Measurements from ENCODE around the gene SPATS2.
"Not testable (repeated sequence)": the region's sequence is repeated elsewhere in the genome, so short reads cannot be mapped to it uniquely, and the experiment has no call there.

Gene SPATS2

GRCh38 chr12:49357103-49357678, 10.1 kb upstream of the SPATS2 start:
- no peak for DNase-seq

- peak; percentile 28 for DNase-seq
Measured at GRCh38 chr12:49358483-49359141, 8.7 kb upstream of the SPATS2 start.

GRCh38 chr12:49359671-49360070, 7.6 kb upstream of the SPATS2 start:
- DNase-seq, result no peak

DNA sequence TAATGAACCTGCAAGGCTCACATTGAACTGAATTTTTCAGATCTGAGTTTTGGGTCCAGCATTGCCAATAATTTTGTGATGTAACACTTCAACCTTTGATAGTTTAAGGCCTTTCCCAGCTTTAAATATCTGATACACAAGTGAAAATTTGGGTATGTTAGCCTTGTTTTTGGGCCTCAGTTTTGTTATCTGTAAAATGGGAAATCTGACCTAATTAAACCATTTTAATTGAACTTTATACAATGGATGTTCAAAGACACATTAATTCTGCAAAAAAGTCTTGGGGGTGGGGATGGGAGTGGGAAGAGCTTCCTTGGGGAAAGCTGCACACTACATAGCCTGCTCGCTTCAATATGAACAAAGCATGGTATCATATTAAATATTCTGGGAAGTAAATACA, 5.2 kb upstream of the SPATS2 start:
- DNase-seq, result no peak

GRCh38 chr12:49364989-49365388, 2.3 kb upstream of the SPATS2 start:
- DNase-seq, result no peak

DNA sequence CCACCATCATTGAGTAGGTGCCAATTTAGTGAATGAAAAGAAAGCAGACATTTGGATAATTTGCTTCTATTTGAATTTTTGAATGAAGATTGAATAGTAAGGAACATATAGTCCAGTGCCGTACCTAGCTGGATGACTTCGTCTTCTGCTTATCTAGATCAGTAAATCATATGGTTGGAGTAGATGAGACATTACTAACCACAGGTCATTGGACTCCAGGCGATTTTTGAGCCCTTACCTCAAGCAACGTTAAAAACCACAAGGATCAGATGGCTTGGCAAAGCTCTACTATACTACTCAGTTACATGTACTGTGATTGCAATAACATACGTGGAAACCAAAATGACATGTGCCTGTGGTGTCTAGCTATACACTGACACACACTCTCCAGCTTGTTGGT, 1.7 kb upstream of the SPATS2 start:
- no peak for DNase-seq

DNA sequence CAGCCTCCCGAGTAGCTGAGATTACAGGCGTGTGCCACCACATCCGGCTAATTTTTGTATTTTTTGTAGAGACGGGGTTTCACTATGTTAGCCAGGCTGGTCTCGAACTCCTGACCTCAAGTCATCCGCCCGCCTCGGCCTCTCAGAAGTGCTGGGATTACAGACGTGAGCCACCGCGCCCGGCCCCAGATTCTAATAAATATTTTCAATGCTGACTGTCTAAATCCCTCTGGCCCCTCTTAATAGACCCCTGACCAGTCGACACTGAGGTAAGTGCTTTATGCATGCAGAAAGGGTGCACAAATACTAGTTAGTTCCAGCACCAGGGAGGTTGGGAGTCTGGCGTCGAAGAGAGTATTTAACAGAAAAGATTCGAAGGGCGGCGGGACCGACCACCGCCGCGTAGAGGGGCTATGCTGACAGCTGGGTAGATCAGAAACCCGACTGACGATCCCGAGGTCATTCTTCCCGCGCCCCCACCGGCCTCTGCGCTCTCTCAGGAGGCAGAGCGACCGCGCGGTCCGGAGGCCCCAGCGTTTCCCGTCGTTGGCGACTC, 1.1 kb upstream of the SPATS2 start:
- DNase-seq, result no peak

- DNase-seq, result peak; percentile 77
Measured at GRCh38 chr12:49366652-49367380, 446 bp upstream of the SPATS2 start.

GRCh38 chr12:49368240-49368600, 958 bp downstream of the SPATS2 start:
- no peak for DNase-seq

- no peak for DNase-seq
Measured at GRCh38 chr12:49369411-49370145, 2.3 kb downstream of the SPATS2 start.

GRCh38 chr12:49370539-49370938, 3.3 kb downstream of the SPATS2 start:
- DNase-seq, result no peak

DNA sequence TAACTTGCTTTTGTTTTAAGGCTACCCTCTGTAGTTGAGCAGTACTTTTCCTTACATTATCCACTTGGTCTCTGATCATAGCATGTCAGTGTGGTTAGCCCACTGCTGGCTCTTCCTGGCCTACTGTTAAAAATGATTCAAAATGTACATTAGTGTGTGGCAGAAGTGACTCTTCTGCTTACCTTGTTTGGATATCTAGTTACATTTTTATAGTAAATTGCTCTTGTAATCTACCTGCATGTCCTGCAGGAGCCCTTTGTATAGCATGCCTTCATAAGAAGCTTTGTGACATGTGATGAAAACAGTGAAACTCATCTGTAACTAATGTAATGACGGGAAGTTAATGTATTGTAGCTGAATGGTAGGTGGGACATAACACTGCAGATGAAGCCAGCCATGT, 8.1 kb downstream of the SPATS2 start:
- DNase-seq, result no peak

DNA sequence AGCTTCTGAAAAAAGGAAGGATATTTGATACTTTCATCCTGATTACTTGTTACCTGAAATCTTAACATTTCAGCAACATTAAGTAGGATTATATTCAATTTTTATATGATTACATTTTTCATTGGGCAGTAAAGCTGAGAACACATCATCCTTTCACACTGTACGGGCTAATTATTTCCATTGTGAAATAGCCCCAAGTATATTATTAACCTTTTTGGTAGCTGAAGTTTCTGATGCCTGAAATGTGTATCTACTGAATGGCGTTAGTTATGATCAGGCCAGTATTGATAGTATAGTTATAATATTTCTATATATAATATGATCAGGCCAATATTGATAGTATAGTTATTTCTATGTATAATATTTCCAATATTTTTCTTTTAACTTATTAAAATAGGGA, 10.1 kb downstream of the SPATS2 start:
- DNase-seq, result no peak

DNA sequence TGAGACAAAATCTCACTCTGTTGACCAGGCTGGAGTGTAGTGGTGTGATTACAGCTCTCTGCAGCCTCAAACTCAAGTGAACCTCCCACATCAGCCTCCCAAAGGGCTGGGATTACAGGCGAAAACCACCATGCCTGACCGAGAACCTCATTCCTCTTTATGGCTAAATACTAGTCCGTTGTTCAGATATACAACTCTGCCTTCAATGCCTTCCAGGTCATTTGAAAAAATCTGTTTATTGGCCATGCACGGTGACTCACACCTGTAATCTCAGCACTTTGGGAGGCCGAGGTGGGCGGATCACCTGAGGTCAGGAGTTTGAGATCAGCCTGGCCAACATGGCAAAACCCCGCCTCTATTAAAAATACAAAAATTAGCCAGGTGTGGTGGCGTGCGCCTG, 12.9 kb downstream of the SPATS2 start:
- DNase-seq, result not testable (repeated sequence)

- peak; percentile 50 for DNase-seq
Measured at GRCh38 chr12:49388682-49389386, 21.6 kb downstream of the SPATS2 start.

DNA sequence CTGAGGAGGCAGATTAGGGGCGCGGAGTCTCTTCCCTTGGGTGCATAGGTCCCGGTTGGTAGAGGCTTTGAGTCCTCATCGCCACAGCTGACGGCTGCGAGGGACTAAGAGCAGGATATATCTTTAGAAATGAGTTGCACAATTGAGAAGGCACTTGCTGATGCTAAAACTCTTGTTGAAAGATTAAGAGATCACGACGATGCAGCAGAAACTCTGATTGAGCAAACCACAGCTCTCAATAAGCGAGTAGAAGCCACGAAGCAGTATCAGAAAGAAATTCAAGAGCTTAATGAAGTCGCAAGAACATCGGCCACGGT, 22.1 kb downstream of the SPATS2 start:
- DNase-seq, result no peak

DNA sequence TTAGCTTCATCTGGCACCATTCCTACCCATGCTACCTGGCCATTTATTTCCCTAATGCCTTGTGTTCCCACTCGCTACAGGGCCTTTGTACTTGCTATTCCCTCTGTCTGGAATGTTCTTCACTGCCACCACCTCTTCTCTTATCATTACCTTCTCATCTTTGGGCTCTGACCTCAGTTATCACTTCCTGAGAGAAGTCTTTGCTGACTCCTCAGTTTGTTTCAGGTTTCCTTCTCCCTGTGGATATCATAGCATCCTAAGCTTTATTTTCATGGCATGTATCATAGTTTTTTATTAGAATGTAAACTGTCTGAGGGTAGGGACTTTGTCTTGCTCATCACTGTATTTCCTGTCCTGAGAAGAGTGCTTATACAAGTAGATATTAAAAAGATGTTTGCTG, 29.7 kb downstream of the SPATS2 start:
- no peak for DNase-seq

DNA sequence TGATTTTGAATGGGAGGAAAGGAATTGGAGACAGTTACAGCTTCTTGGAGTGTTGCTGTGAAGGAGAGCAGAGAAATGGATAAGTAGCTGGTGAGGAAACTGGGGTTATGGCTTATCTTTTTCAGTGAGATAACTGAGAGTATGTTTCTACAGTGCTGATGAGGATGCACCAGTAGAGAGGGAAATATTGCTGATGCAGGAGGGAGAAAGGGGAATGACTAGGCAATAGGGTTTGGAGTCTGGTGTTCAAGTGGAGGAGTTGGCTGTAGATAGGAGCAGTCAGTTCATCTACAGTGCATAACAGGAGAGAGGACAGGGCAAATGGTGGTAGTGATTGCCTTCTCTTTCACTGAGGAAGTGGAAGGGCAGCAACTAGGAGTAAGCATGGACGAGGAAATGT, 33.0 kb downstream of the SPATS2 start:
- no peak for DNase-seq

DNA sequence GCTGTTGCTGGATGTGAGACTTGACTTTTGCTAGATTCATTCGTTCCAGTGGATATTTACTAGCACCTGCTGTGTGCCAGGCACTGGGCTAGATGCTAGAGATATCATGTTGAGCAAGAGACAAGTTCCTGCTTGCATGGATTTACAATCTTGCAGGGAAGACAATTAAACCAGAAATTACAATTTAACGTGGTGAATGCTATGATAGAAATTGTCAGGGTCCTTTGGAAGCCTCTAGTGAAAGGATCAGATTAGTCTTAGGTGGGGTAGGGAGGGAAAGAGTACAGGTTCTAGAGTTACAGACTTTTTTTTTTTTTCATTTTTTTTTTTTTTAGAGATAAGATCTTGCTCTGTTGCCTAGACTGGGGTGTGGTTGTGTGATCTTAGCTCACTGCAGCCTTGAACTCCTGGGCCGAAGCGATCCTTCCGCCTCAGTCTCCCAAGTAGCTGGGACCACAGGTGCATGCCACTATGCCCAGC, 36.7 kb downstream of the SPATS2 start:
- no peak for DNase-seq

DNA sequence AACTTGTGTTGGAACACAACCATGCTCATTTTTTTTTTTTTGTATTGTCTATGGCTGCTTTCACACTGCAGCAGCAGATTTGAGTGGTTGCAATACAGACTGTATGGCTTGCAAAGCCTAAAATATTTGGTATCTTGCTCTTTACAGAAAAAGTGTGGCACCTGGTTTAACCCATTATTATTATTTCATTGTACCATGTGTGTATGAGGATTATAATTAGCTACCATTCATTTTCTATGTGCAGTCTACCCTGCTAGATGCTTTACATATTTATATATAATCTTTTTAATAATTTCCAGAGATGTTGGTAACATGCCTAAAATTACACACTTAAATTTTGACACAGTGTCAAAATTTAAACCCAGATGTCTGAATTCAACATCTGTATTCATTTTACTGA, 37.7 kb downstream of the SPATS2 start:
- DNase-seq, result no peak

DNA sequence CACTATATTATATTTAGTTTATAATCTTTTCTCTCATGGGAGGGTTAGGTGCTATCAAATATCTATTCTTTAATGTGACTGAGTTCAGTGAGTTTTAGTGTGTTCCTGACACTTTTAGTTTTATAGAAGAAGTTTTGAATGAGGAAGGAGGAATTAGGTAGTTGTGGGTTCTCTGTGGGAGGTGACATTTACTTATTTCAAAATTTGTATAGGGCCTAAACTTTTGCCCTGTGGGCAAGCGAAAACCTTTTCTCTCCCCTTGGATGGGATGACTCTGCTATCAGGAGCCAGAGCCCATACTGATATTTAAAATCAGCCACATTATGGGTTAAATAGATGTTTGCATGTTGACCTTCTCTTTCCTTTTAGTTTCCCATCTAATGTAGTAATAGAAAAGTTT, 43.6 kb downstream of the SPATS2 start:
- DNase-seq, result no peak

- DNase-seq, result no peak
Measured at GRCh38 chr12:49413010-49413409, 45.7 kb downstream of the SPATS2 start.

GRCh38 chr12:49413796-49414195, 46.5 kb downstream of the SPATS2 start:
- no peak for DNase-seq
